K562 treated with DMSO at 1 percent for 12 hours (cell line): ENCODE results near the gene ZDHHC11. TPM values are rescaled to one million over a fixed set of nuclear protein-coding genes. Genes with fewer than 3 reads are reported as not detected.

Experiments used
- total RNA-seq: library from RNA; unstranded; fragments of 300-600 nt; gene quantifications from 2 replicates; pipeline ENCODE4 v1.2.3, GENCODE V29; 2022; ENCODE audit not compliant: insufficient read depth

Gene ZDHHC11, protein sequence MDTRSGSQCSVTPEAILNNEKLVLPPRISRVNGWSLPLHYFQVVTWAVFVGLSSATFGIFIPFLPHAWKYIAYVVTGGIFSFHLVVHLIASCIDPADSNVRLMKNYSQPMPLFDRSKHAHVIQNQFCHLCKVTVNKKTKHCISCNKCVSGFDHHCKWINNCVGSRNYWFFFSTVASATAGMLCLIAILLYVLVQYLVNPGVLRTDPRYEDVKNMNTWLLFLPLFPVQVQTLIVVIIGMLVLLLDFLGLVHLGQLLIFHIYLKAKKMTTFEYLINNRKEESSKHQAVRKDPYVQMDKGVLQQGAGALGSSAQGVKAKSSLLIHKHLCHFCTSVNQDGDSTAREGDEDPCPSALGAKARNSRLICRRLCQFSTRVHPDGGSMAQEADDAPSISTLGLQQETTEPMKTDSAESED
- total RNA-seq = 2.6 TPM in 1 of 2 replicates, not detected in the other

GRCh38 chr5:850511-851006 is at the start of gene ZDHHC11:
Gene ZDHHC11, minus strand, starts transcription at chr5:850986. Its CDS starts 384 bp downstream, at chr5:850602.

GRCh38 chr5:892394-893136 is 41.8 kb upstream of the ZDHHC11 start, which contains the start of the genes BRD9 and TRIP13:
Gene BRD9, minus strand, starts transcription at chr5:892801. Its CDS starts 144 bp downstream, at chr5:892657.
Gene TRIP13, plus strand, starts transcription at chr5:892884. Its CDS starts 115 bp downstream, at chr5:892999.

GRCh38 chr5:784428-785177 is 66.2 kb downstream of the ZDHHC11 start, which contains the start of gene ZDHHC11B:
Gene ZDHHC11B, minus strand, starts transcription at chr5:784729. Its CDS starts 17,810 bp downstream, at chr5:766919.

Other genes with a start within 250 kb of the ZDHHC11 start
- gene CEP72, start 238.6 kb downstream of the ZDHHC11 start, total RNA-seq = 6.4 and 15.0 TPM in 2 replicates
- gene TPPP, start 157.6 kb downstream of the ZDHHC11 start, total RNA-seq = 0.31 TPM in 1 of 2 replicates, not detected in the other
- gene ZDHHC11B, start 66.3 kb downstream of the ZDHHC11 start, total RNA-seq = not detected in 2 replicates
- gene BRD9, start 41.8 kb upstream of the ZDHHC11 start, total RNA-seq = 24.6 and 30.9 TPM in 2 replicates
- gene TRIP13, start 41.9 kb upstream of the ZDHHC11 start, total RNA-seq = 25.6 and 28.4 TPM in 2 replicates
- 0.85 and 2.5 TPM in 2 replicates for gene NKD2, start 157.8 kb upstream of the ZDHHC11 start, total RNA-seq